ENCODE results near the gene RPL9.
"Not testable (repeated sequence)": the region's sequence is repeated elsewhere in the genome, so short reads cannot be mapped to it uniquely, and the experiment has no call there.

The RPL9 gene

DNA sequence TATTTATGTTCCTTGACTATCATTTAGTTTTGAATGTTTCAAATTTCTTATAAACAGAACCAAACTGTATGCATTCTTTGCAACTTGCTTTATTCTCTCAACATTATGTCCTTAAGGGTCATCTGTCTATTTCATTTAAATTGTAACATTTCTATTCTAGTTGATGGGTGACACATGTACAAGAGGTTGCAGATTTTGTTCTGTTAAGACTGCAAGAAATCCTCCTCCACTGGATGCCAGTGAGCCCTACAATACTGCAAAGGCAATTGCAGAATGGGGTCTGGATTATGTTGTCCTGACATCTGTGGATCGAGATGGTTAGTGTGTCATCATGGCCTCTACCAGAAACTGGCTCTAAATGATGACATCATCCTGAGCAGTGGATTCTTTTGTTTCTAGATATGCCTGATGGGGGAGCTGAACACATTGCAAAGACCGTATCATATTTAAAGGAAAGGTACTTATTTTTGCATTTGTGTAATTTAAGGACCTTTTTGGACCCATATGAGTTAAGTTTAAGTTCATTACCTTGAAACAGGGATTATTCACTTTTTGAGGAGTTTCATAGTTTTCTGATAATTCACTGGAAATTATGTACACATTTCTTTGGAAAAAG, 6.3 kb upstream of the RPL9 start:
- TF ChIP-seq, protein P1, sequence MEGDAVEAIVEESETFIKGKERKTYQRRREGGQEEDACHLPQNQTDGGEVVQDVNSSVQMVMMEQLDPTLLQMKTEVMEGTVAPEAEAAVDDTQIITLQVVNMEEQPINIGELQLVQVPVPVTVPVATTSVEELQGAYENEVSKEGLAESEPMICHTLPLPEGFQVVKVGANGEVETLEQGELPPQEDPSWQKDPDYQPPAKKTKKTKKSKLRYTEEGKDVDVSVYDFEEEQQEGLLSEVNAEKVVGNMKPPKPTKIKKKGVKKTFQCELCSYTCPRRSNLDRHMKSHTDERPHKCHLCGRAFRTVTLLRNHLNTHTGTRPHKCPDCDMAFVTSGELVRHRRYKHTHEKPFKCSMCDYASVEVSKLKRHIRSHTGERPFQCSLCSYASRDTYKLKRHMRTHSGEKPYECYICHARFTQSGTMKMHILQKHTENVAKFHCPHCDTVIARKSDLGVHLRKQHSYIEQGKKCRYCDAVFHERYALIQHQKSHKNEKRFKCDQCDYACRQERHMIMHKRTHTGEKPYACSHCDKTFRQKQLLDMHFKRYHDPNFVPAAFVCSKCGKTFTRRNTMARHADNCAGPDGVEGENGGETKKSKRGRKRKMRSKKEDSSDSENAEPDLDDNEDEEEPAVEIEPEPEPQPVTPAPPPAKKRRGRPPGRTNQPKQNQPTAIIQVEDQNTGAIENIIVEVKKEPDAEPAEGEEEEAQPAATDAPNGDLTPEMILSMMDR (IDR thresholded peaks at IDR 0.05): no peak
- no peak overlapping the region for H3K27ac ChIP-seq
- peaks cover 7 to 35% (median 12%) of the 10 kb centered on the region in 3 donors for H3K36me3 ChIP-seq
- no peaks in the 10 kb centered on the region for H3K27me3 ChIP-seq
- intact Hi-C loops (cut with DNase I; ENCODE audit: low total_unique reads): loop anchor here (5.0 kb wide), 1 partner anchor 177 kb away; no protein-coding TSS in a partner anchor
- H3K4me3 ChIP-seq: no peak overlapping the region
- H3K4me1 ChIP-seq: peaks cover 0 to 3% (median 1%) of the 10 kb centered on the region in 4 donors
- no peaks in the 10 kb centered on the region for H3K9me3 ChIP-seq
- no peak for DNase-seq

DNA sequence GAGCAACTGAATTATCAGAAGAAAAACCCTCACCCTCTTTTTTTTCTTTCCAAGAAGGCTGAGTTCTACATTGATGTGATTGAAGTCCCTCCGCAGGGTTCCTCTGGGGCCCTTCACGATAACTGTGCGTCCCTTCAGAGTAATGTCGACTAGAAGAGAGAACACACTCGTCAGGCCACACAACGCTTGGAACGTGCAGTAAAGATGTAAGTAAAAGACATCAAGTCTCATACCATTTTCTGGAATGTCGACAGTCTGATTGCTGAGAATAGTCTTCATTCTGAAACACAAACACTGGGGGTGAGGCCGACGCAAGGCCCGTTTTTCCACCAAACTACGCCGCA, 589 bp downstream of the RPL9 start:
- intact Hi-C loops (cut with DNase I; ENCODE audit: low total_unique reads): loop anchor here (5.0 kb wide), 1 partner anchor 69 kb away; the partner anchor contains the start of gene UGDH
- peaks cover 0 to 30% (median 22%) of the 10 kb centered on the region in 4 donors for H3K4me1 ChIP-seq

DNA sequence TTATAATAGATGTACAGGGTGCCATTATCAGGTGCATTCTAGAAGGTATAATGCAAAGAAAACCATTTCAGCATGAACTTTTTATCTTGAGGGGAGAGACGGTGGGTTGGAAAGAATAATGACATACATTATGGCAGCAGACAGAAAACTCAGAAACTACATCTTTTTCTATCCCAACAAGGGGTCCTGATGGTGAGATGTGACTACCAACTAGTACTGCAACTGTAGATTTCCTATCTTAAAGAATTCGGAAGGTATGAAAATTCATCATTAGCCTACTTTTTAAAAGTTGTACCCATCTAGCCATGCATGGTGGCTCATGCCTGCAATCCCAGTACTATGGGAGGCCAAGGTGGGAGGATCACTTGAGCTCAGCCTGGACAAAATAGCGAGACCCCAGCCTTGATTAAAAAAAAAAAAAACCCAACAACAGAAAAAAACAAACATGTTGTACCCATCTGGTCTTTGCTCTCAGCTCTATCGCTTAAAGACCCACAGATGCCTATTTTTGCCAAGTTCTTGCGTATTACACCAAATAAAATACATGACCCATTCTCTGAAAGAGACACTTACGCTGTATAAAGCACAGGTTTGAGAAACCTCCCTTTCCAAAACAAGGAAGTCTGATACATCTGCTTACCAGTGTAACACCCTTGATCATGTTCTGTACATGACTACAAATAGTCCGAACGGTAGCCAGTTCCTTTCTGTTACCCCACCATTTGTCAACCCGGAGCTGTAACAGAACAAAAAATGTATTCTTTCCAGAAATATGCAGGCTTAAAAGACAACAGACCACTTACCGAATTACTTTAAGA, 1.6 kb downstream of the RPL9 start:
- Histone ChIP-seq H3K9me3 (no peaks in the 10 kb centered on the region), H3K4me1 (peaks cover 0 to 30% (median 22%) of the 10 kb centered on the region in 4 donors), H3K27me3 (no peaks in the 10 kb centered on the region), H3K27ac (peak overlapping the region; percentile 87 to 97), H3K36me3 (peaks cover 54 to 56% (median 55%) of the 10 kb centered on the region in 3 donors), H3K4me3 (peak overlapping the region; percentile 63 to 88)
- no peak for DNase-seq
- TF ChIP-seq, protein P1 (IDR thresholded peaks at IDR 0.05): no peak
- intact Hi-C loops (cut with DNase I; ENCODE audit: low total_unique reads): loop anchor here (5.0 kb wide), 1 partner anchor 70 kb away; the partner anchor contains the start of gene UGDH

More for the DNA sequence above, 589 bp downstream of the RPL9 start:
- H3K9me3 ChIP-seq, H3K27me3 ChIP-seq, DNase-seq: not testable (repeated sequence)
- Histone ChIP-seq H3K27ac (peak overlapping the region; percentile 87 to 97), H3K4me3 (peak overlapping the region; percentile 63 to 88), H3K36me3 (peaks cover 46 to 51% (median 50%) of the 10 kb centered on the region in 3 donors)

DNA sequence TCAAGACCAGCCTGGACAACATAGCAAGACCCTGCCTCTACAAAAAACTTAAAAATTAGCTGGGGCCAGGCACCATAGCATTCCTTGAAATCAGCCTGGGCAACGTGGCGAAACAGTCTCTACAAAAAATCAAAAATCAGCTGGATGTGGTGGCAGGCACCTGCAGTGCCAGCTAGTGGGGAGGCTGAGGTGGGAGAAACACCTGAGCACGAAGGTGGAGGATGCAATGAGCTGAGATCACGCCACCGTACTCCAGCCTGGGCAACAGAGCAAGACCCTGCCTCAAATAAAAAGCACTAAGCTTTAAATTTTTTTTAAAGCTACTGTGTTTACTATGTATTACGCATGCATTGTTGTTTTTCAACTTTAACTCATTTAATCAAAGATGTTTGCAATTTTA, 3.2 kb downstream of the RPL9 start:
- no peaks in the 10 kb centered on the region for H3K27me3 ChIP-seq
- intact Hi-C loops (cut with DNase I; ENCODE audit: low total_unique reads): loop anchor here (5.0 kb wide), 1 partner anchor 72 kb away; the partner anchor contains the start of gene UGDH
- H3K4me3 ChIP-seq: no peak overlapping the region
- DNase-seq: no peak
- H3K27ac ChIP-seq: no peak overlapping the region
- TF ChIP-seq, protein P1 (IDR thresholded peaks at IDR 0.05): no peak
- H3K36me3 ChIP-seq: peaks cover 64 to 72% (median 70%) of the 10 kb centered on the region in 3 donors
- peaks cover 0 to 30% (median 22%) of the 10 kb centered on the region in 4 donors for H3K4me1 ChIP-seq
- no peaks in the 10 kb centered on the region for H3K9me3 ChIP-seq

DNA sequence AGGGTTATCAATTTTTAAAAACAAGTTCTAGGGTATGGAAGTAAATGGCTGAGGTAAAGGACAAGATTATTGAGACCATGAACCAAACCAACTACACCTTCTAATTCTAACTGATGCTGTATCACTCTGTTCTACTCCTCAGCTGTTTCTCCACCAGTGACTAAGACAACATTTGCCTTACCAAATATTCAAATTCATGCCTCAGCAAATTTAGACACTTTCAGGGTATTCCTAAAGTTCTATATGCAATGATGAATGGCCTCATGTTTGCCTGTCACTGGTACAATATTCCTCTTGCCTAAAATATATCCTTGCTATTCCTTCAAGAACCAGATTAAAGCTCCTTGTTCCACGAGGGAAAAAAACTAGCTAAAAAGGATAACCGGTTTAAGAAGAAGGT, 5.0 kb downstream of the RPL9 start:
- intact Hi-C loops (cut with DNase I; ENCODE audit: low total_unique reads): no loop called here
- Histone ChIP-seq H3K9me3 (no peaks in the 10 kb centered on the region), H3K4me1 (peaks cover 0 to 23% (median 16%) of the 10 kb centered on the region in 4 donors), H3K4me3 (no peak overlapping the region), H3K27ac (no peak overlapping the region), H3K36me3 (peaks cover 64 to 87% (median 73%) of the 10 kb centered on the region in 3 donors), H3K27me3 (no peaks in the 10 kb centered on the region)
- TF ChIP-seq, protein P1 (IDR thresholded peaks at IDR 0.05): no peak
- no peak for DNase-seq

Measured in tibial artery (tissue), 4 donors.